NK-92 (cell line): ENCODE results near the gene TMEM69.
"Not testable (repeated sequence)": the region's sequence is repeated elsewhere in the genome, so short reads cannot be mapped to it uniquely, and the experiment has no call there.

ENCODE experiments used
- DNase-seq: peaks from one replicate; lab custom pipeline; 2025; ENCODE audit not compliant: unreplicated experiment; lab: John Stamatoyannopoulos, UW

Gene TMEM69

GRCh38 chr1:45677751-45678245 is 10.2 kb upstream of the TMEM69 start:
- no peak for DNase-seq

- no peak for DNase-seq
Measured at GRCh38 chr1:45678489-45678888, 9.5 kb upstream of the TMEM69 start.

- DNase-seq = no peak
Measured at GRCh38 chr1:45679123-45679522, 8.9 kb upstream of the TMEM69 start.

- no peak for DNase-seq
Measured at GRCh38 chr1:45682942-45683341, 5.0 kb upstream of the TMEM69 start.

- no peak for DNase-seq
Measured at GRCh38 chr1:45684402-45684801, 3.6 kb upstream of the TMEM69 start.

GRCh38 chr1:45685308-45686014 is 2.5 kb upstream of the TMEM69 start:
- no peak for DNase-seq

- no peak for DNase-seq
Measured at GRCh38 chr1:45686015-45686287, 2.0 kb upstream of the TMEM69 start.

- peak; percentile 79 for DNase-seq
Measured at GRCh38 chr1:45686288-45687013, 1.5 kb upstream of the TMEM69 start, which contains the start of gene GPBP1L1. GPBP1L1 (minus strand) TSS chr1:45686533; CDS start chr1:45659087, 27,446 bp downstream.

- peak; percentile 87 for DNase-seq
Measured at GRCh38 chr1:45687014-45687753, 797 bp upstream of the TMEM69 start.

- not testable (repeated sequence) for DNase-seq
Measured at GRCh38 chr1:45693811-45694210, 5.8 kb downstream of the TMEM69 start.

- DNase-seq = no peak
Measured at GRCh38 chr1:45694823-45695222, 6.8 kb downstream of the TMEM69 start.

GRCh38 chr1:45704637-45705036 is 16.7 kb downstream of the TMEM69 start:
- DNase-seq = no peak

- no peak for DNase-seq
Measured at GRCh38 chr1:45713711-45714110, 25.7 kb downstream of the TMEM69 start.

- no peak for DNase-seq
Measured at GRCh38 chr1:45716700-45717099, 28.7 kb downstream of the TMEM69 start.

- DNase-seq = not testable (repeated sequence)
Measured at GRCh38 chr1:45717386-45717785, 29.4 kb downstream of the TMEM69 start.

- no peak for DNase-seq
Measured at GRCh38 chr1:45718289-45718688, 30.3 kb downstream of the TMEM69 start.

- DNase-seq = no peak
Measured at GRCh38 chr1:45721207-45721606, 33.2 kb downstream of the TMEM69 start.

GRCh38 chr1:45722809-45723208 is 34.8 kb downstream of the TMEM69 start:
- DNase-seq = no peak

GRCh38 chr1:45723248-45723930 is 35.4 kb downstream of the TMEM69 start:
- no peak for DNase-seq

- not testable (repeated sequence) for DNase-seq
Measured at GRCh38 chr1:45726007-45726406, 38.0 kb downstream of the TMEM69 start.

GRCh38 chr1:45730075-45730779 is 42.2 kb downstream of the TMEM69 start:
- DNase-seq = no peak
